SH-SY5Y (cell line): ENCODE measurements around the gene IGF2BP2.

Source experiments
- GATA2 ChIP-seq: IDR thresholded peaks from 2 replicates; pipeline ENCODE4 v1.6.1; 2011; ENCODE audit warnings: mild to moderate bottlenecking, low read depth, low read length
- GATA3 ChIP-seq: IDR thresholded peaks from 2 replicates; pipeline ENCODE4 v1.6.1; 2011; ENCODE audit warnings: low read depth, mild to moderate bottlenecking, low read length, moderate library complexity

DNA sequence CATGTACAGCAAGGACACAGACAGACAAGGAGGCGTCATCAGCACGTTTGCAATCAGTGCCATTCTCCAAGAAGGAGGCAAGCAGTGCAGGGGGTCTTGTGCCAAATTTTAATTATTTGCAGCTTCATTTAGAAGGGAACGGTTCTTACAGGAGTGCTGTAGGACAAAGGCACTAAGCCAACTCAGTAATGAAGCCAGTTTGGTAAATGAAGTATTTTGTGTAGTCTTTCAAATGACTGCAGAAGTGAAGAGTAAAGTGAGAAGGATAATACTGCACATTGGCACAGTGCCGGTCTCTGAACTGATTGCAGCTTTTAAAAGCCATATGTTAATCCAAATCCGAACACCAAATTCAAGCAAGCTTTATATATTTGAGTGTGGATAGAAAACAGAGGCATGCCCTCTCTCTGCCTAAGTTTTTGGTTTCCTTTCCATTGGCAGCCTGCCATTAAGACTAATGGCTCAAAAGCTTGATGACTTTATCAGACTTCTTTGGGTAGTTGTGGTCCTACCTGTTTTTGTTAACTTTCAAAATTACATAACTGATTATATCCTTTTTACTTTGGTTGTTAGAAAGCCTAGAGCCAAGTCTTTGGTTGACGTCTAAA is 137.5 kb downstream of the IGF2BP2 start:
- TF ChIP-seq GATA2 (no peak), GATA3 (no peak)
